ENCODE measurements around the gene POU3F1.

DNA sequence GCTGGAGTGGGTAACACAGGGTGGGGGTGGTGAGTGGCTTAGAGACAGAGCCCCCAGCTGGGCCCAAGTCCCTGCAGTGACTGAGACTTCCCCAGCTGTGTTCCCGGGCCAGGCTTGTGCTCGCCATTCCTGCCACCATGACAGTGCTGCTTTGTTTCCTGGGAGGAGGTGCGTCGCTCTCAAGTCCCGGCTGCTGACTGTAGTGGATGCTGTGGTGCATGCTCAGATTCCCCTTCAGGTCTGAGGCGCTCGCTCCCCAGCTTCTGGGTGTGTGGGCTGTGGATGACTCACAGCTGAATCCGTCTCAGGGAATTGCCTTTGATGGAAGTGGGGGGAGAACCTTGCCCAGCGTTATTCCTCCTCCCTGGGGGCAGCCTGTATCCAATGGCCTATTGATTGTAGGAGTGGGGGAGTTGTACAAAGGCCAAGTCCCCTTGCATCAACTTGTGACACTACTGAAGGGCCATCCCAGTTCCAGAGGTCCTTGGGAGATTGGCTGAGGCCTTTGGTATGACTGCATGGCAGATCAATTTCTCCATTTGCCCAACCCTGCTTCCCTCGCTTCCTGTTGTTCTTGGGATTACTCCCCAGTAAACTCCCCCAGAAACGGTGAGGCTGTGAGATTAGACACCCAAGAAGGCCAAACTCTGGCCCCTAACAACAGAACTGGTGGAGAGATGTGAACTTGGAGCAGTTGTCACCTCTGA, 17.8 kb upstream of the POU3F1 start:
- TF ChIP-seq, protein P1, sequence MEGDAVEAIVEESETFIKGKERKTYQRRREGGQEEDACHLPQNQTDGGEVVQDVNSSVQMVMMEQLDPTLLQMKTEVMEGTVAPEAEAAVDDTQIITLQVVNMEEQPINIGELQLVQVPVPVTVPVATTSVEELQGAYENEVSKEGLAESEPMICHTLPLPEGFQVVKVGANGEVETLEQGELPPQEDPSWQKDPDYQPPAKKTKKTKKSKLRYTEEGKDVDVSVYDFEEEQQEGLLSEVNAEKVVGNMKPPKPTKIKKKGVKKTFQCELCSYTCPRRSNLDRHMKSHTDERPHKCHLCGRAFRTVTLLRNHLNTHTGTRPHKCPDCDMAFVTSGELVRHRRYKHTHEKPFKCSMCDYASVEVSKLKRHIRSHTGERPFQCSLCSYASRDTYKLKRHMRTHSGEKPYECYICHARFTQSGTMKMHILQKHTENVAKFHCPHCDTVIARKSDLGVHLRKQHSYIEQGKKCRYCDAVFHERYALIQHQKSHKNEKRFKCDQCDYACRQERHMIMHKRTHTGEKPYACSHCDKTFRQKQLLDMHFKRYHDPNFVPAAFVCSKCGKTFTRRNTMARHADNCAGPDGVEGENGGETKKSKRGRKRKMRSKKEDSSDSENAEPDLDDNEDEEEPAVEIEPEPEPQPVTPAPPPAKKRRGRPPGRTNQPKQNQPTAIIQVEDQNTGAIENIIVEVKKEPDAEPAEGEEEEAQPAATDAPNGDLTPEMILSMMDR (IDR thresholded peaks at IDR 0.05): peak in 1 of 6 experiments; percentile 17
- TF ChIP-seq POLR2A (IDR thresholded peaks at IDR 0.05): no peak

All from esophagus squamous epithelium (tissue), 4 donors.